ENCODE results near the gene CSF2RB. TPM values are rescaled to one million over a fixed set of nuclear protein-coding genes. Genes with fewer than 3 reads are reported as not detected.
"Not testable (repeated sequence)": the region's sequence is repeated elsewhere in the genome, so short reads cannot be mapped to it uniquely, and the experiment has no call there.

Gene CSF2RB
- total RNA-seq, 1 experiment from 2014 or later = 5.6 TPM

DNA sequence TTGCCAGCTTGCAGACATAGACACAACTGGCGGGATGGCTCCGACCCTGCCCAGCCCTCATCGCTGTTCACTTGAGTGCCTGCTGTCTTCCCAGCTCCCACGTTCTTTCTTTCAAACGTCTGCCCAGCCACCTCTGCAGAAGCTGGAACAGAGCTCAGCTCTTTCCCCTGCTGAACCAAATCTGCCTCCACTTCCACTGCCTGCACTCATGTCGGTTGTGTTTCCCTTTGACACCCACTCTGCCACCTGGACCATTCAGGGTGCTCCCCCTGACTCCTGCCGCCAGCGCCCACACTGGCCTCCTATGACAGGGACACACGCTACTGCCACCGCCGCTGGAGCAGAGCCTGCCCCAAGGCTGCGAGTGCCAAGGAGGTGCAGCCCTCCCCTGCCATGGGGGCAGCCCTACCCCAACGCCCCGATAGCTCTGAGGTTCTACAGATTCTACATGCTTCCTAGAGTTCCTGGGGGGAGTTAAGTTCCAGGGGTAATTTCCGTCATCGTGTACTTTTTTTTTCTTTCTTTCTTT is 67.9 kb downstream of the CSF2RB start:
- H3K27ac ChIP-seq (ENCODE audit: low read length) = no peak overlapping the region
- H3K9ac ChIP-seq (ENCODE audit: low read length) = no peak overlapping the region
- no peaks in the 10 kb centered on the region for H3K27me3 ChIP-seq (ENCODE audit: low read length)
- no peaks in the 10 kb centered on the region for H3K36me3 ChIP-seq (ENCODE audit: insufficient read depth, low read length)
- no peaks in the 10 kb centered on the region for H3K9me2 ChIP-seq (replicated peaks; ENCODE audit: insufficient read depth, low read length)
- no peaks in the 10 kb centered on the region for H4K20me1 ChIP-seq (ENCODE audit: insufficient read depth, low read depth, low read length)
- H3K79me2 ChIP-seq (ENCODE audit: low read length) = no peaks in the 10 kb centered on the region
- peaks cover 8% of the 10 kb centered on the region for H3K9me3 ChIP-seq (ENCODE audit: low read length)
- H3K4me1 ChIP-seq (ENCODE audit: low read length) = peaks cover 6% of the 10 kb centered on the region
- H2AFZ ChIP-seq (ENCODE audit: low read length) = no peak overlapping the region
- H3K4me3 ChIP-seq (ENCODE audit: low read length) = no peak overlapping the region
- H3K4me2 ChIP-seq (ENCODE audit: low read depth, low read length, poor library complexity, severe bottlenecking) = no peak overlapping the region
- DNase-seq = no peak

DNA sequence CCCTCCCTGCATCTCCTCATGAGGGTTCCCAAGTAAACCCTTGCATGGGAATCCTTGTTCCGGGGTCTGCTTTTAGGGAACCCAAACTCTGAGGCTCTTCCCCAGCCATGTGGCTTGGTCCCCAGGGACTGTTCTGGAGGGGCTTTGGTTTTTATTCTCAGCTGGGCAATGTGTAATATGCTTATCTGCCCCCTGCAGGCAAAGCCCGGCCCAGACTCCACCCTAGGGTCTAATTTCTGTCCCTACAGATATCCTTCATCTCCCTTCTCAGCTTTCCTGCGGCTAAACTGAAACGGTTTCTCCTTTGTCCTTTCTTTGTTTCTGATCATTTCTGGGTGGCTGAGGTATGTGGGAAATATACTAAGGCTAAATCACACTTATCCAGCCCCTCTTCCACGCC is 68.7 kb downstream of the CSF2RB start:
- no peak overlapping the region for H3K4me2 ChIP-seq (ENCODE audit: low read depth, low read length, poor library complexity, severe bottlenecking)
- H3K9me2 ChIP-seq (replicated peaks; ENCODE audit: insufficient read depth, low read length) = no peaks in the 10 kb centered on the region
- no peak for DNase-seq
- no peaks in the 10 kb centered on the region for H3K27me3 ChIP-seq (ENCODE audit: low read length)
- no peaks in the 10 kb centered on the region for H3K36me3 ChIP-seq (ENCODE audit: insufficient read depth, low read length)
- no peaks in the 10 kb centered on the region for H3K79me2 ChIP-seq (ENCODE audit: low read length)
- no peaks in the 10 kb centered on the region for H4K20me1 ChIP-seq (ENCODE audit: insufficient read depth, low read depth, low read length)
- H3K4me3 ChIP-seq (ENCODE audit: low read length) = no peak overlapping the region
- H3K27ac ChIP-seq (ENCODE audit: low read length) = no peak overlapping the region
- peaks cover 10% of the 10 kb centered on the region for H3K9me3 ChIP-seq (ENCODE audit: low read length)
- H3K4me1 ChIP-seq (ENCODE audit: low read length) = peaks cover 6% of the 10 kb centered on the region
- H2AFZ ChIP-seq (ENCODE audit: low read length) = no peak overlapping the region
- H3K9ac ChIP-seq (ENCODE audit: low read length) = no peak overlapping the region

DNA sequence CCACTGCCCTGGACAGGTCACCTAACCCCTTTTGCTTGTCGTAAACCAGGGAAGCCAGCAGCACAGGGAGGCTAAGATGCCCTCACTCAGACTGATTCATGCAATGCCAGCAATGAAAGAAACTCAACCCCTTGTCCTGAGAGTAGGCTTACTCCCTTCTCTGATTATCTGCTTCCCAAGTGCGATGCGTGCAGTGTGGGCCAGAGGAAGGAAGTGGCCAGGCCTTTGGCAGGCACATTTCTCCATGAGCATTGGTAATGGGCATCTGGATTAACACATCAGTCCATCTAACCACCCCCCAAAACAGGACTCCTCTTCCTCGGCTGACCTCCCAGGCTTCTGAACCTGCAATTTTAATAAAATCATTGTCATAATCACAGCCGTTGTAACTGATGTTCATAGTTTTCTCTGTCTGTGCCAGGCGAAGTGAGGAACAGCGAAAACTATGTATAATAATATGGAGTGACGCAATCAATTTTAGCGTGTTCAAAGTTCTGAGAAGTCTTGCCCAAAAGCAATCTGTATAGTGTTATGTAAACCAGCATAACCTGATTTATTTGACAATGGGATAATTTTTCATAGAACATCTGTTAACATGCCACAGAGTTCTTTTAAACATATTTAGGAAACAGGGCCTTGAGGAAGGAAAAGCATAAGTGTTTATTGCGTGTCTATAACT is 71.9 kb downstream of the CSF2RB start:
- Histone ChIP-seq H3K9me3 (ENCODE audit: low read length) (peaks cover 10% of the 10 kb centered on the region), H3K9me2 (replicated peaks; ENCODE audit: insufficient read depth, low read length) (no peaks in the 10 kb centered on the region), H4K20me1 (ENCODE audit: insufficient read depth, low read depth, low read length) (no peaks in the 10 kb centered on the region), H3K4me1 (ENCODE audit: low read length) (no peaks in the 10 kb centered on the region), H3K79me2 (ENCODE audit: low read length) (no peaks in the 10 kb centered on the region), H3K27me3 (ENCODE audit: low read length) (no peaks in the 10 kb centered on the region), H3K36me3 (ENCODE audit: insufficient read depth, low read length) (no peaks in the 10 kb centered on the region), H3K27ac (ENCODE audit: low read length) (no peak overlapping the region), H3K4me3 (ENCODE audit: low read length) (no peak overlapping the region), H3K4me2 (ENCODE audit: low read depth, low read length, poor library complexity, severe bottlenecking) (no peak overlapping the region), H2AFZ (ENCODE audit: low read length) (no peak overlapping the region), H3K9ac (ENCODE audit: low read length) (no peak overlapping the region)
- no peak for DNase-seq

DNA sequence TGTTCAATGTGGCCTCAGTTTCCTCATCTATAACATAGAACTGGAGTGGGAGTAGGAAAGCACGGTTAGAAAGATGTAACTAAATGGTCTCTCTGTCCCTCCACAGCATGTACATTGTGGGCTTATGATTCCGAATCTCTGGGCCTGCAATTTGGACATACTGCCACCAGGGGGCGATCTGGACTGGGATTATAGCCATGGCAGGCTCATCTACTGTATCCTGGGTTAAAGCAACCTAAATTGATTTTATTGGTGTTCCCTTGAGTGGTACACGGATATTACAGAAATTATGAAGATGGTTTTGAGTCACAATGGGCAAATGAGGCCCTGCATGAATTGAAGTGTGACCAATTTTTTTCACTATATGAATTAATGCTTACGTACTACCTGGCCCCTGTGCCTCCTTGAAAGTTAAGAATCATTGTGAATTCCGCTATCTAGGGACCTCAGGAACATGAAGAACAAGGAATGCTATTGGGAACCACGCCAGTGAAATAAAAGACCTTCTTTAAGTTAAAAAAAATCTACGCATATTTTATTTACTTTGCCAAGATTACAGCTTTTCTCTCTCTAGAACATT is 72.9 kb downstream of the CSF2RB start:
- peak; percentile 82 for DNase-seq
- no peaks in the 10 kb centered on the region for H3K79me2 ChIP-seq (ENCODE audit: low read length)
- H3K27me3 ChIP-seq (ENCODE audit: low read length) = no peaks in the 10 kb centered on the region
- peaks cover 10% of the 10 kb centered on the region for H3K9me3 ChIP-seq (ENCODE audit: low read length)
- no peaks in the 10 kb centered on the region for H3K4me1 ChIP-seq (ENCODE audit: low read length)
- H3K9ac ChIP-seq (ENCODE audit: low read length) = no peak overlapping the region
- no peaks in the 10 kb centered on the region for H3K9me2 ChIP-seq (replicated peaks; ENCODE audit: insufficient read depth, low read length)
- no peaks in the 10 kb centered on the region for H3K36me3 ChIP-seq (ENCODE audit: insufficient read depth, low read length)
- no peak overlapping the region for H3K4me3 ChIP-seq (ENCODE audit: low read length)
- no peak overlapping the region for H2AFZ ChIP-seq (ENCODE audit: low read length)
- no peak overlapping the region for H3K27ac ChIP-seq (ENCODE audit: low read length)
- no peaks in the 10 kb centered on the region for H4K20me1 ChIP-seq (ENCODE audit: insufficient read depth, low read depth, low read length)
- H3K4me2 ChIP-seq (ENCODE audit: low read depth, low read length, poor library complexity, severe bottlenecking) = no peak overlapping the region

DNA sequence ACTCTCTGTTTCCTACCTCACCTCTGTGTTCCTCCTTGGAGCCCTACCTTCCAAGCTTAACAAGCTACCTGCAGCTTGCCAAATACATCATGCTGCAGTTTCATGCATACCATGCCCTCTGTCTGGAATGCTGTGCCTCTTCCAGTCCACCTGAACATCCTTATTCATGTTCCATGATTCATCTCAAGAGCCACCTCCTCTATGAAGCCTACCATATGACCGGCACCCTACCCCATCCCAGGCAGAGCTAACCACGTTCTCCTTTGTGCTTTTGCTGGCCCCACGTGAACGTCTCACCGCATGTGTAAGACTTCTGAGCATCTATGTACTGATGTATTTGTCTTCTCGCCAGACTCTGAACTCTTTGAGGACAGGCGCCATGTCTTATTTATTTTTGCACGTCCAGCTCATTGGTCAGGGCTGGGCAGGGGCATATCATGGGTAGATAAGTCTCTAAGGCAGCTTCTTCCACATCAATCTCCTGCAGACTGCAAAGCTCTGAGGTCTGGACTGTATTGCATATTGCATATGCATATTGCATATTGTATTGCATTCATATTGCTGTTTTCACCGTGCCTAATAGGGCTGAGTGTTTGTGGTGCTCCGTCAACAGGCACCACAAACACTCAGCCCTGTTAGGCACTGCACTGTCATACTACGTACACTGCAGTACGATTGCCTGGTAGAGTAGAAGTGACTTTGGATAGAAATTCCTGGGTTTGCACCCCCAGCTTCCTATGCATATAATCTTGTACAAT is 74.8 kb downstream of the CSF2RB start:
- Histone ChIP-seq H3K79me2 (ENCODE audit: low read length) (no peaks in the 10 kb centered on the region), H3K4me3 (ENCODE audit: low read length) (no peak overlapping the region), H3K9me2 (replicated peaks; ENCODE audit: insufficient read depth, low read length) (no peaks in the 10 kb centered on the region), H3K27me3 (ENCODE audit: low read length) (no peaks in the 10 kb centered on the region), H3K27ac (ENCODE audit: low read length) (no peak overlapping the region), H4K20me1 (ENCODE audit: insufficient read depth, low read depth, low read length) (no peaks in the 10 kb centered on the region), H2AFZ (ENCODE audit: low read length) (no peak overlapping the region), H3K4me1 (ENCODE audit: low read length) (no peaks in the 10 kb centered on the region), H3K4me2 (ENCODE audit: low read depth, low read length, poor library complexity, severe bottlenecking) (no peak overlapping the region), H3K9me3 (ENCODE audit: low read length) (peaks cover 10% of the 10 kb centered on the region), H3K9ac (ENCODE audit: low read length) (no peak overlapping the region), H3K36me3 (ENCODE audit: insufficient read depth, low read length) (no peaks in the 10 kb centered on the region)
- DNase-seq = no peak

DNA sequence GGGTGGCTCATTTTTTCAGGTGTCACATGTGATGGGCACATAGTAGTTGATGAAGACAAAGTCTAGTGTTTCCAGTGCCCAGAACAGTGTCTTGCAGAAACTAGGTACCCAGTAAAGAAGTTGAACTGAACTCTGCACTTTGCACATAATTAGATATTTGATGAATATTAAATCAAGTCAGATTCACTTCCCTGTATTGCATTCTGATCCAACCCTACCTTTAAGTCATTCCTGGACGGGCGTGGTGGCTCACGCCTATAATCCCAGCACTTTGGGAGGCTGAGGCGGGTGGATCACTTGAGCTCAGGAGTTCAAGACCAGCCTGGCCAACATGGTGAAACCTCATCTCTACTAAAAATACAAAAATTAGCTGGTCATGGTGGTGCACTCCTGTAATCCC is 75.6 kb downstream of the CSF2RB start:
- H3K9me3 ChIP-seq (ENCODE audit: low read length); H3K27ac ChIP-seq (ENCODE audit: low read length); H3K9me2 ChIP-seq (replicated peaks; ENCODE audit: insufficient read depth, low read length); H2AFZ ChIP-seq (ENCODE audit: low read length); H3K4me3 ChIP-seq (ENCODE audit: low read length); H3K4me2 ChIP-seq (ENCODE audit: low read depth, low read length, poor library complexity, severe bottlenecking); H3K4me1 ChIP-seq (ENCODE audit: low read length); H4K20me1 ChIP-seq (ENCODE audit: insufficient read depth, low read depth, low read length); H3K9ac ChIP-seq (ENCODE audit: low read length); H3K27me3 ChIP-seq (ENCODE audit: low read length); DNase-seq; H3K36me3 ChIP-seq (ENCODE audit: insufficient read depth, low read length); H3K79me2 ChIP-seq (ENCODE audit: low read length): not testable (repeated sequence)

Other genes with a start within 250 kb of the CSF2RB start
- not detected in 2 replicates for gene CACNG2, start 209.9 kb upstream of the CSF2RB start, total RNA-seq (2014; rRNA removed; shearing (Covaris generic); ENCODE audit: low replicate concordance)
- gene IFT27, start 137.5 kb upstream of the CSF2RB start, total RNA-seq (2014; rRNA removed; shearing (Covaris generic); ENCODE audit: low replicate concordance) = 10.9 and 21.2 TPM in 2 replicates
- not detected in 2 replicates for gene PVALB, start 96.6 kb upstream of the CSF2RB start, total RNA-seq (2014; rRNA removed; shearing (Covaris generic); ENCODE audit: low replicate concordance)
- 116 and 179 TPM in 2 replicates for gene NCF4, start 52.6 kb upstream of the CSF2RB start, total RNA-seq (2014; rRNA removed; shearing (Covaris generic); ENCODE audit: low replicate concordance)
- gene TST, start 105.8 kb downstream of the CSF2RB start, total RNA-seq (2014; rRNA removed; shearing (Covaris generic); ENCODE audit: low replicate concordance) = 6.0 and 8.3 TPM in 2 replicates
- 26.1 and 53.7 TPM in 2 replicates for gene MPST, start 106.1 kb downstream of the CSF2RB start, total RNA-seq (2014; rRNA removed; shearing (Covaris generic); ENCODE audit: low replicate concordance)
- 17.5 and 24.9 TPM in 2 replicates for gene KCTD17, start 138.1 kb downstream of the CSF2RB start, total RNA-seq (2014; rRNA removed; shearing (Covaris generic); ENCODE audit: low replicate concordance)
- gene TMPRSS6, start 196.1 kb downstream of the CSF2RB start, total RNA-seq (2014; rRNA removed; shearing (Covaris generic); ENCODE audit: low replicate concordance) = not detected in 2 replicates
- gene IL2RB, start 236.3 kb downstream of the CSF2RB start, total RNA-seq (2014; rRNA removed; shearing (Covaris generic); ENCODE audit: low replicate concordance) = 0.25 TPM in 1 of 2 replicates, not detected in the other

Measured in Karpas-422 (cell line).